ENCODE measurements around the gene RPS21.

- TF ChIP-seq POLR2A (IDR thresholded peaks at IDR 0.05; ENCODE audit: low read depth, low read length) (no peak), POLR2AphosphoS5 (IDR thresholded peaks at IDR 0.05; ENCODE audit: low read depth, low read length) (no peak), TAF1 (IDR thresholded peaks at IDR 0.05; ENCODE audit: borderline replicate concordance, low read depth, low read length) (no peak)
Measured at GRCh38 chr20:62430311-62430853, 43.5 kb downstream of the RPS21 start.

All from GM12892 (cell line).